Measurements from ENCODE around the gene ARPP21.

ARPP21 gene

GRCh38 chr3:35737527-35737926 is 98.2 kb downstream of the ARPP21 start:
- DNase-seq (ENCODE audit: low read depth) = no peak
- no peak for TF ChIP-seq CTCF (conservative IDR thresholded peaks at IDR 0.05; ENCODE audit: control insufficient read depth, insufficient read depth, low read depth, low read length)
- H3K4me3 ChIP-seq (ENCODE audit: control insufficient read depth, low read depth, low read length) = no peak overlapping the region

GRCh38 chr3:35737934-35738706 is 98.8 kb downstream of the ARPP21 start:
- no peak for TF ChIP-seq CTCF (conservative IDR thresholded peaks at IDR 0.05; ENCODE audit: control insufficient read depth, insufficient read depth, low read depth, low read length)
- no peak overlapping the region for H3K4me3 ChIP-seq (ENCODE audit: control insufficient read depth, low read depth, low read length)
- no peak for DNase-seq (ENCODE audit: low read depth)

GRCh38 chr3:35739181-35739809 is 100.0 kb downstream of the ARPP21 start:
- no peak for DNase-seq (ENCODE audit: low read depth)
- TF ChIP-seq CTCF (conservative IDR thresholded peaks at IDR 0.05; ENCODE audit: control insufficient read depth, insufficient read depth, low read depth, low read length) = no peak
- H3K4me3 ChIP-seq (ENCODE audit: control insufficient read depth, low read depth, low read length) = no peak overlapping the region

GRCh38 chr3:35739964-35740527 is 100.7 kb downstream of the ARPP21 start:
- no peak for DNase-seq (ENCODE audit: low read depth)
- TF ChIP-seq CTCF (conservative IDR thresholded peaks at IDR 0.05; ENCODE audit: control insufficient read depth, insufficient read depth, low read depth, low read length) = no peak
- H3K4me3 ChIP-seq (ENCODE audit: control insufficient read depth, low read depth, low read length) = no peak overlapping the region

GRCh38 chr3:35743218-35743617 is 103.9 kb downstream of the ARPP21 start:
- TF ChIP-seq CTCF (conservative IDR thresholded peaks at IDR 0.05; ENCODE audit: control insufficient read depth, insufficient read depth, low read depth, low read length) = no peak
- no peak for DNase-seq (ENCODE audit: low read depth)

GRCh38 chr3:35744419-35744818 is 105.1 kb downstream of the ARPP21 start:
- H3K4me3 ChIP-seq (ENCODE audit: control insufficient read depth, low read depth, low read length) = no peak overlapping the region
- no peak for TF ChIP-seq CTCF (conservative IDR thresholded peaks at IDR 0.05; ENCODE audit: control insufficient read depth, insufficient read depth, low read depth, low read length)

More at GRCh38 chr3:35743218-35743617, 103.9 kb downstream of the ARPP21 start:
- no peak overlapping the region for H3K4me3 ChIP-seq (ENCODE audit: control insufficient read depth, low read depth, low read length)

More at GRCh38 chr3:35744419-35744818, 105.1 kb downstream of the ARPP21 start:
- DNase-seq (ENCODE audit: low read depth) = no peak

Data from fibroblast of mammary gland (primary cell).